ENCODE measurements around the gene MPC1.
"Not testable (repeated sequence)": the region's sequence is repeated elsewhere in the genome, so short reads cannot be mapped to it uniquely, and the experiment has no call there.

Gene MPC1

GRCh38 chr6:166405386-166405785 lies 22.6 kb upstream of the MPC1 start:
- no peak for FAIRE-seq

GRCh38 chr6:166402582-166403277 lies 20.0 kb upstream of the MPC1 start:
- FAIRE-seq: no peak

GRCh38 chr6:166400649-166401250 lies 18.0 kb upstream of the MPC1 start:
- FAIRE-seq: not testable (repeated sequence)

GRCh38 chr6:166400181-166400580 lies 17.4 kb upstream of the MPC1 start:
- FAIRE-seq: no peak

GRCh38 chr6:166398348-166398747 lies 15.6 kb upstream of the MPC1 start:
- FAIRE-seq: no peak

GRCh38 chr6:166397849-166398248 lies 15.1 kb upstream of the MPC1 start:
- FAIRE-seq: no peak

- no peak for FAIRE-seq
Observed at GRCh38 chr6:166395778-166396177, 13.0 kb upstream of the MPC1 start.

- FAIRE-seq: no peak
Observed at GRCh38 chr6:166395351-166395750, 12.6 kb upstream of the MPC1 start.

GRCh38 chr6:166394036-166394892 lies 11.5 kb upstream of the MPC1 start:
- no peak for FAIRE-seq

GRCh38 chr6:166393535-166393823 lies 10.7 kb upstream of the MPC1 start:
- FAIRE-seq: no peak

GRCh38 chr6:166392755-166393534 lies 10.2 kb upstream of the MPC1 start:
- FAIRE-seq: not testable (repeated sequence)

- no peak for FAIRE-seq
Observed at GRCh38 chr6:166389119-166389518, 6.4 kb upstream of the MPC1 start.

- no peak for FAIRE-seq
Observed at GRCh38 chr6:166388290-166389004, 5.7 kb upstream of the MPC1 start.

- FAIRE-seq: no peak
Observed at GRCh38 chr6:166387642-166388289, 5.0 kb upstream of the MPC1 start.

GRCh38 chr6:166387098-166387497 lies 4.4 kb upstream of the MPC1 start:
- not testable (repeated sequence) for FAIRE-seq

- FAIRE-seq: no peak
Observed at GRCh38 chr6:166386111-166386510, 3.4 kb upstream of the MPC1 start.

- FAIRE-seq: not testable (repeated sequence)
Observed at GRCh38 chr6:166383802-166384363, 1.1 kb upstream of the MPC1 start.

- no peak for FAIRE-seq
Observed at GRCh38 chr6:166382500-166382932, 224 bp downstream of the MPC1 start.

- no peak for FAIRE-seq
Observed at GRCh38 chr6:166381733-166382499, 824 bp downstream of the MPC1 start.

- FAIRE-seq: no peak
Observed at GRCh38 chr6:166381381-166381732, 1.4 kb downstream of the MPC1 start.

- FAIRE-seq: no peak
Observed at GRCh38 chr6:166379800-166380199, 2.9 kb downstream of the MPC1 start.

Measured in endometrium (tissue), 2 donors.